ENCODE measurements around the gene PROX2.
A peak's percentile ranks its signal among the peaks of the same experiment; 100 is the strongest.

Gene PROX2

GRCh38 chr14:74879427-74880182 lies 3.7 kb upstream of the PROX2 start:
- DNase-seq = no peak

DNA sequence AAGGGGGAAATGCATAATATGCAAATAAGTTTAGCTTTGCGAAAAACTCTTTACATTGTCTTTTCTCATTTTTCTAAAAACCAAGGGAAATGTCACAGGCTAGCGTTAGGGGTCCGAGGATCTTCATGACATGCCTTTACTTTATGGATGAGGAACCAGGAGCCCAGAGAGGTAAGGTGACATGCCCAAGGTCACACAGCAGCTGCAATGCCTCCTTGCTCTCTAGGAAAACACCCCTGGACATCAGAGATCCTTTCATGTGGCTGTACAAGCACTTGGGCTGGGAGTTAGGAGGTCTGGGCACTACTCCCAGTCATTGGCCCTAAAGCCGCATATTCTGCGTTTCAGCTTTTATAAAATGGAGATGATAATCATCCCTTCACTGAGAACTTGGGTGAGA lies 741 bp downstream of the PROX2 start:
- no peak for DNase-seq

DNA sequence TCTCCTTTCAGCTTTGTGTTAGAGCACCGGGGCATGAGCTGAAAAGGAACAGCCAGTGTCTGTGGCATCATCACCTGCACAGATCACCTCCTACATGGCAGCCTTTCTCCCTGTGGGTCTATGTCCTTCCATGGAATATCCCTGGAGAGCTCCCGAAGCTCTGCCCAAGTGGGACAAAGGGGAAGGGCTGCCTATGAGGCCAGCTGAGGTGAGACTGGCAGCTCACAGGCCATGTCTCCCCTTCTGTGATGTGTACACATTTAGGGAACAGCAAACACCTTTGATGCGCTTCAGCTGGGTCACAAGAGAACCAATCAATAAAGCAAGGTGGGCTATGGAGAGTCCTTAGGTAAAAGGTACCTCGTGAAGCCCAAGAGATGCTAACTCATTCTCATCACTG lies 4.1 kb downstream of the PROX2 start:
- DNase-seq = no peak

DNA sequence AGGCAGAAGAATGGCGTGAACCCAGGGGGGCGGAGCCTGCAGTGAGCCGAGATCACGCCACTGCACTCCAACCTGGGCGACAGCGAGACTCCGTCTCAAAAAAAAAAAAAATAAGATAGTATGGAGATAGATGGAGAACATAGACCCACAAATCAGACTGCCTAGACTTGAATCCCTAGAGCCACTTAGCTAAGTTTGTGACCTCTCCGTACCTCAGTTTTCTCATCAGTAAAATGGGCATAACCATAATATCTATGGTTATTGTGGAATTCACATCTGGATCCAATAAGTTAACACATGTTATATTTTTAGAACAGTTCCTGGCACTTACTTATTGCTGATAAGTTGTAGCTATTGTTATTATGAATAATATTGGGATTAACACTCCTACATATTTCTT lies 7.2 kb downstream of the PROX2 start:
- DNase-seq = no peak

- DNase-seq = peak in 10 of 14 donors; percentile 9 to 64 (median 18)
Measured at GRCh38 chr14:74867673-74868072, 8.3 kb downstream of the PROX2 start.

- no peak for DNase-seq
Measured at GRCh38 chr14:74866708-74867389, 9.1 kb downstream of the PROX2 start.

DNA sequence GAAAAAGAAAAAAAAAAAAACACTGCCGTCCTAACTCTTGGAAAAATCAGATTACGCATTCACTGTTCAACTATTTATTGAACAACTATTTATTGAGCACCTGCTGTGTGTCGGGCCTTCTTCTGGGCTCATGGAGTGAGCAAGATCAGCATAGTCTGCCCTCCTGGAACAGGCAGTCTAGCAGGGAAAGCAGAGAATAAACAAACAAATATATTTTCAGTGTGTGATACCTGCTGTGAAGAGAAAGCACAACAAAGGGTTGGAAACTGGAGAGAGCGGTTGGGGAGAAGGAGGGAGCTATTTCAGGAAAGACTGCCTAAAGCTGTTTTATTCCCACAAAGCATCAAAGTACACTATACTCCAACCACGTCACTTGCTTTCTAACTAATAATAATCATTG lies 10.8 kb downstream of the PROX2 start:
- DNase-seq = no peak

GRCh38 chr14:74864198-74864597 lies 11.7 kb downstream of the PROX2 start:
- peak in 1 of 14 donors; percentile 4 for DNase-seq

- peak in 9 of 14 donors; percentile 18 to 62 (median 34) for DNase-seq
Measured at GRCh38 chr14:74863274-74863673, 12.7 kb downstream of the PROX2 start.

DNA sequence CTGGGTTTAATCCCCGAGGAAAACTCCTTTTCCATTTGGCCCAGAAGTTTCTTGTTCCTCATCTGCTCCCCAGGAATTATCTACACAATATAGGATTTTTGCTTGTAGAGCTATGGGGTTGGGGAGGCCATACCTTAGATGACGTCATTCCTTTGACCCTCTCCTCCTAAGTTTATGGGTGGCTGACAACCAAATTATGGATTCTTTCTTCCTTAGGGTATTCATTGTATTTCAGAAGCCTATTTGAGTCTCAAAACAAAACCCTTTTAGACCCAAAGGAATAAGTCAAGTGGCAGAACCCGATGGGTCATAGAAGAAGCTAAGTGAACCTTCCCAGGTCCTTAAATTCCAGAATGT lies 14.2 kb downstream of the PROX2 start:
- no peak for DNase-seq

GRCh38 chr14:74860899-74861733 lies 14.8 kb downstream of the PROX2 start:
- peak in 13 of 14 donors; percentile 8 to 83 (median 71) for DNase-seq

- DNase-seq = no peak
Measured at GRCh38 chr14:74859757-74860552, 16.0 kb downstream of the PROX2 start.

- DNase-seq = no peak
Measured at GRCh38 chr14:74858022-74858421, 17.9 kb downstream of the PROX2 start.

DNA sequence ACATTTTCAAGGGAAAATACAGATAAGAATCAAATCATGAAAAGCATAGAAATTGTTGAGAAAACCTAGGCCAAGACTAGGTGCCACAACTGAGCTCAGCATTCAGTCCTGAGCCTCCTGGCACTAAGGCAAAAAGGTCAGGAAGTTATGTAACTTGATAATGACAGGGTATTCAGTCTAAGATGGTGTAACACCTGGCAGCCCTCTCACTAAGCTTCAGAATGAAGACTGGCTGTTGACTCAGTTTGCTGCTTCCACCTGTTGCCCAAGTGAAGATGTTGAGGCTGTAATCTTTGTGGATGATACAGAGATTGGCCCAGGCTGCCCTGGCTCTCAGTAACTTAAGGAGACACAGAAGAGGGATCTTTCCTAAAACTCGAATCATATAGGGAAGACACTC lies 19.6 kb downstream of the PROX2 start:
- DNase-seq = no peak

- DNase-seq = no peak
Measured at GRCh38 chr14:74855945-74856344, 20.0 kb downstream of the PROX2 start.

GRCh38 chr14:74855021-74855420 lies 20.9 kb downstream of the PROX2 start:
- no peak for DNase-seq

DNA sequence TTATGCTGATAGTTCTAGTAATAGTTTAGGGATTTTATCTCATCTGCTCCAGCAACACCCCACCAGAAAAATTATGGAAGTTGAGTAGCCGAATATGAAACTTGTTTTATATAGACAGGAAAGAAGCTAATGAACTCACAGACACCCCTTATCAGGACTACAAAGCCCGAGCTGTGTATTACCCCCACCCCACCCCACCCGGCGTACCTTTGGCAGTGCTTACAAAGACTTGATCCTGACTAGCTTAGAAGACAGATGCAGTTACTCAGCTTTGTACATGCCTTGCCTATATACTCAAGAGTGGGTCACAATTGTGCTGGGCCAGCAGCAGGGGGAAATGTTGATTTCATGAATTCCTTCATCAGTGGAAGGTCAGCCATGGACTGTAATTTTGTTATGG lies 22.4 kb downstream of the PROX2 start:
- DNase-seq = no peak

DNA sequence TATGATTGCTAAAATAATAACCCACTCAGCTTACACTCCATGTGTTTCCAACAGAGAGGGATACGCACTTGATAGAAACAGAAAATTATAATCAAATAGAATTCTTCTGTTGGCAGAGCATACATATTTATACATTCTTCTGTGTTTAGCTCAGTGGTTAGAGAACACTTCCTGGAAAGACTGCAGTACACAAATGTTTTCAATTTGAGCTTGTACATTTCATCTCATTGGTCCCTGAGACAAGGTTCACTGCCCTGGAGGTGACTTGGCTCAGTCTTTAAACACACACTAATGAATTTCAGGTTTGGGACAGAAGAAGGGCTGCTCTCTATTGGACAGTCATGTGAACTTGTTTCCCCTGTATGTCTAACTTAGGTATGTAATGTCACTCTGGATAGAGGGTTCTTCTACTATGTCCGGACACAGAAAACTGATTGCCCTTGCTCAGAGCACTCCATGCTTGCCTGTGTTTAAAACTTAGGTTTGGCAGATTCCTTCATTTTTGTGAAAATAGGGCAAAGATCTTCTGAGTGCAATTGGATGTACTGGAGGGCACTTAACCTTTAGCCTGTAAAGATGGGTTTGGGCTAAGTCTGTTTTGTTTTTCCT lies 22.9 kb downstream of the PROX2 start:
- DNase-seq = no peak

DNA sequence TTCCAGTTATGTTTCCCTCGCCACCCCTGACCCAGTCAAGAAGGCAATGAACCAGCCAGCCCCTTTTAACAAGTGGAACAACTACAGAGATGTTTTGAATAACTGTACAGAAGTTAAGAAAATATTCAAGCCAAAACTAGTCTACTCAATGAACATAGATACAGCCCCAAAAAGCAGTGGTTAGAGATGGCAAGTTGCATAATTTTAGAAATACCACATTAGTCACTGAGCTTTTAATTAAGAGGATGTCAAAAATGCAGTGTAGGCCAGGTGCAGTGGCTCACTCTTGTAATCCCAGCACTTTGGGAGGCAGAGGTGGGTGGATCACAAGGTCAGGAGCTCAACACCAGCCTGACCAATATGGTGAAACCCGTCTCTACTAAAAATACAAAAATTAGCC lies 27.2 kb downstream of the PROX2 start:
- no peak for DNase-seq

- no peak for DNase-seq
Measured at GRCh38 chr14:74846968-74847665, 28.8 kb downstream of the PROX2 start.

DNA sequence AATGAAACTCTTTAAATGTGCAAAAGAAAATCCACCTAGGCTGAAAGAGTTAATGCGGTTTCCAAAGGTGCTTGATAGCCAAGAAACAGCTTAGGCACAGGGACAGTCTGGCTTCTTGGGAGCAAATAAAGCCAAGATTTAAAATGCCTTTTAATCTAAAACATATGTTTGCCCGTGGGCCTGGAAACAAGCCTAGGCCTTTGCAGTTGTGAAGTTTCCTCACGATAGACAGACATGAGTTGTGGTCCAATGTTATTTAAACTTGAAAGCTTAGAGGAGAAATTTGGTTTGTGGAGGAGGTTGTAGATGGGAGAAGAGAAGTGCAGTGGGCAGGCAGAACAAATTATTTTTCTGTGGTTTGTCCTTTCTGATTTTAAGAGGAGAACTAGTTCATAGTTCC lies 29.8 kb downstream of the PROX2 start:
- no peak for DNase-seq

Data from C1 segment of cervical spinal cord (tissue), 14 donors.